HFFc6 (cell line): Measurements from ENCODE around the gene ZNF813. TPM values are rescaled to one million over a fixed set of nuclear protein-coding genes. Genes with fewer than 3 reads are reported as not detected.

Experiments
- DNase-seq: peaks from one replicate; pipeline ENCODE4 v3.0.0-alpha.2; 2018
- H3K27ac Mint-ChIP-seq: 2 replicates; pipeline ENCODE4 v1.8.0; 2020; ENCODE audit warnings: mild to moderate bottlenecking, mixed read lengths
- H3K27me3 Mint-ChIP-seq: 2 replicates; pipeline ENCODE4 v1.8.0; 2021; ENCODE audit warnings: mild to moderate bottlenecking, moderate library complexity, mixed read lengths; ENCODE audit not compliant: insufficient read depth
- H3K36me3 Mint-ChIP-seq: 2 replicates; pipeline ENCODE4 v1.8.0; 2021; ENCODE audit warnings: low read depth, mixed read lengths
- H3K4me1 Mint-ChIP-seq: 2 replicates; pipeline ENCODE4 v1.8.0; 2020; ENCODE audit warnings: low read depth, mixed read lengths
- H3K4me3 Mint-ChIP-seq: 2 replicates; pipeline ENCODE4 v1.8.0; 2020; ENCODE audit warnings: mild to moderate bottlenecking, moderate library complexity, mixed read lengths
- H3K9me3 Mint-ChIP-seq: 2 replicates; pipeline ENCODE4 v1.8.0; 2020; ENCODE audit warnings: mild to moderate bottlenecking, mixed read lengths
- CTCF ChIP-seq: fragments of 200-600 bp; sonication (generic); IDR thresholded peaks from 2 replicates; pipeline ENCODE4 v1.5.0; 2021; ENCODE audit warnings: antibody characterized with exemption, mild to moderate bottlenecking
- total RNA-seq, 6 experiments: library from RNA; stranded (reverse); fragmentation: NEBNext Ultra II Directional; extraction: Animal tissue kit (Norgen Biotek cat#: 25700); gene quantifications; 2 replicates in 1 of 6; 3 replicates in 5 of 6; pipeline ENCODE4 v1.2.3, GENCODE V29; 2021

ZNF813 gene
- total RNA-seq, 6 experiments from 2014 or later, result 2.0 to 6.4 (median 3.4) TPM

GRCh38 chr19:53525922-53526321, 58.4 kb downstream of the ZNF813 start:
- H3K27ac Mint-ChIP-seq, result no peak overlapping the region
- no peak overlapping the region for H3K4me3 Mint-ChIP-seq
- H3K36me3 Mint-ChIP-seq, result peaks cover 47% of the 10 kb centered on the region
- no peak for DNase-seq
- TF ChIP-seq CTCF, result no peak
- H3K9me3 Mint-ChIP-seq, result peaks cover 13% of the 10 kb centered on the region
- H3K4me1 Mint-ChIP-seq, result peaks cover 12% of the 10 kb centered on the region
- H3K27me3 Mint-ChIP-seq, result peaks cover 2% of the 10 kb centered on the region

GRCh38 chr19:53530622-53531021, 63.1 kb downstream of the ZNF813 start:
- Mint-ChIP-seq H3K27ac (no peak overlapping the region), H3K36me3 (peaks cover 18% of the 10 kb centered on the region), H3K4me1 (no peaks in the 10 kb centered on the region), H3K9me3 (peaks cover 7% of the 10 kb centered on the region), H3K27me3 (no peaks in the 10 kb centered on the region; the same call in 1 of the 2 replicates), H3K4me3 (no peak overlapping the region)
- no peak for DNase-seq
- no peak for TF ChIP-seq CTCF

GRCh38 chr19:53531457-53531856, 63.9 kb downstream of the ZNF813 start:
- no peaks in the 10 kb centered on the region for H3K9me3 Mint-ChIP-seq
- no peak overlapping the region for H3K27ac Mint-ChIP-seq
- no peak for TF ChIP-seq CTCF
- peaks cover 11% of the 10 kb centered on the region for H3K36me3 Mint-ChIP-seq
- no peak for DNase-seq
- no peaks in the 10 kb centered on the region; the same call in 1 of the 2 replicates for H3K27me3 Mint-ChIP-seq
- H3K4me1 Mint-ChIP-seq, result no peaks in the 10 kb centered on the region
- H3K4me3 Mint-ChIP-seq, result no peak overlapping the region

GRCh38 chr19:53532362-53532761, 64.8 kb downstream of the ZNF813 start:
- DNase-seq, result no peak
- H3K9me3 Mint-ChIP-seq, result no peaks in the 10 kb centered on the region
- H3K36me3 Mint-ChIP-seq, result peaks cover 7% of the 10 kb centered on the region
- H3K27ac Mint-ChIP-seq, result no peak overlapping the region
- no peaks in the 10 kb centered on the region for H3K4me1 Mint-ChIP-seq
- H3K4me3 Mint-ChIP-seq, result no peak overlapping the region
- no peaks in the 10 kb centered on the region; the same call in 1 of the 2 replicates for H3K27me3 Mint-ChIP-seq
- no peak for TF ChIP-seq CTCF

- no peak for DNase-seq
- H3K27ac Mint-ChIP-seq, result no peak overlapping the region
- peaks cover 5% of the 10 kb centered on the region; the same call in 1 of the 2 replicates for H3K4me1 Mint-ChIP-seq
- H3K4me3 Mint-ChIP-seq, result no peak overlapping the region
- no peak for TF ChIP-seq CTCF
- H3K27me3 Mint-ChIP-seq, result peaks cover 5% of the 10 kb centered on the region
- H3K9me3 Mint-ChIP-seq, result no peaks in the 10 kb centered on the region
- H3K36me3 Mint-ChIP-seq, result peaks cover 25% of the 10 kb centered on the region
These were observed 68.7 kb downstream of the ZNF813 start for GRCh38 chr19:53536225-53536548.

GRCh38 chr19:53537121-53537520, 69.6 kb downstream of the ZNF813 start:
- no peak for TF ChIP-seq CTCF
- peaks cover 14% of the 10 kb centered on the region for H3K4me1 Mint-ChIP-seq
- H3K27ac Mint-ChIP-seq, result peak overlapping the region; percentile 94
- H3K4me3 Mint-ChIP-seq, result peak overlapping the region; percentile 92
- H3K27me3 Mint-ChIP-seq, result peaks cover 5% of the 10 kb centered on the region
- H3K9me3 Mint-ChIP-seq, result no peaks in the 10 kb centered on the region
- DNase-seq, result no peak
- peaks cover 26% of the 10 kb centered on the region for H3K36me3 Mint-ChIP-seq
